GM10266 (cell line): Measurements from ENCODE around the gene ACTG1.

ENCODE experiments used
- DNase-seq: peaks from one replicate; pipeline ENCODE4 v3.0.0; 2012; ENCODE audit errors: extremely low spot score
- TF ChIP-seq, protein P1 (sequence below): IDR thresholded peaks from 2 replicates; pipeline ENCODE4 v1.5.1; 2012; ENCODE audit warnings: mild to moderate bottlenecking, low read depth; ENCODE audit not compliant: control insufficient read depth, insufficient read depth; ENCODE audit errors: missing control alignments

ACTG1 gene

DNA sequence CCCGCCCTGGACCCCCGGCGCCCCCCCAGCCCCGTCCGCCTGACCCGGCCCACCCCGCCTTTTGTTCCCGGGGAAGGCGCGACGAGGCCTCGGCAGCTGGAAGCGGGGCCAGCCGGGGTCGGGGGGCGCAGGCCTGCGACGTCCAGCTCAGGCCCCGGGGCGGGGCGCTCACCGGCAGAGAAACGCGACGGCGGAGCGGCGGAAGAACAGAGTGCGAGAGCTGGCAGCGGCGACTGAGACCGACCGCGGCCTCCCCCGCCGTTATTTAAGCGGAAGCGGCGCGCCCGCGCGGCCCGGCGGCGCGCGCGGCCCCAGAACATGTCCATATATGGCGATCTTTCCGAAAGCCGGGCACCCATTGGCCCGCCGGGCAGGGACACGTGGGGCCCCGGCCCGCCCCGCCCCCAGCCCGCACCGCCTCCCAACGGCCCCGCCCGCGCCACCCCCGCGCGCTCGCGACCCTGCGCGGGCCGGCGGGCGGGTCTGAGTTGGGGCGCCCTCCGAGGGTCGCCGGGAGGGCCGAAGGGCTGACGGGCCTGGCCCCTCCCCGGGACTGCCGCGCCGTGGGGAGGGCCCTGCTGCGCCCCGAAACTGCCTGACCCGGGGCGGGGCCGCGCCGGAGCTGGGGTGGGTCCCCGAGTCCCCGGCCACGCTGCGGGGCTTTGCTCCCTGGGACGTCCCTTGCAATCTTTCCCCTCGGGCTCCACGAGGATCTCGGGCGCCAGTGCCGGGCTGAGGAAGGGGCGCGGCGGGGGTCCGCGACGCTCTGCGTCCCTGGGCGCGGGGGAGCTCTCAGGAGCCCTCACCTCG, at the start of gene ACTG1:
Gene ACTG1, minus strand, starts transcription at position 238 of the 810 bp plus-strand sequence. CDS start 445 bp downstream, outside the sequence.
- peak; percentile 98 for DNase-seq
- TF ChIP-seq, protein P1, sequence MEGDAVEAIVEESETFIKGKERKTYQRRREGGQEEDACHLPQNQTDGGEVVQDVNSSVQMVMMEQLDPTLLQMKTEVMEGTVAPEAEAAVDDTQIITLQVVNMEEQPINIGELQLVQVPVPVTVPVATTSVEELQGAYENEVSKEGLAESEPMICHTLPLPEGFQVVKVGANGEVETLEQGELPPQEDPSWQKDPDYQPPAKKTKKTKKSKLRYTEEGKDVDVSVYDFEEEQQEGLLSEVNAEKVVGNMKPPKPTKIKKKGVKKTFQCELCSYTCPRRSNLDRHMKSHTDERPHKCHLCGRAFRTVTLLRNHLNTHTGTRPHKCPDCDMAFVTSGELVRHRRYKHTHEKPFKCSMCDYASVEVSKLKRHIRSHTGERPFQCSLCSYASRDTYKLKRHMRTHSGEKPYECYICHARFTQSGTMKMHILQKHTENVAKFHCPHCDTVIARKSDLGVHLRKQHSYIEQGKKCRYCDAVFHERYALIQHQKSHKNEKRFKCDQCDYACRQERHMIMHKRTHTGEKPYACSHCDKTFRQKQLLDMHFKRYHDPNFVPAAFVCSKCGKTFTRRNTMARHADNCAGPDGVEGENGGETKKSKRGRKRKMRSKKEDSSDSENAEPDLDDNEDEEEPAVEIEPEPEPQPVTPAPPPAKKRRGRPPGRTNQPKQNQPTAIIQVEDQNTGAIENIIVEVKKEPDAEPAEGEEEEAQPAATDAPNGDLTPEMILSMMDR: no peak

DNA sequence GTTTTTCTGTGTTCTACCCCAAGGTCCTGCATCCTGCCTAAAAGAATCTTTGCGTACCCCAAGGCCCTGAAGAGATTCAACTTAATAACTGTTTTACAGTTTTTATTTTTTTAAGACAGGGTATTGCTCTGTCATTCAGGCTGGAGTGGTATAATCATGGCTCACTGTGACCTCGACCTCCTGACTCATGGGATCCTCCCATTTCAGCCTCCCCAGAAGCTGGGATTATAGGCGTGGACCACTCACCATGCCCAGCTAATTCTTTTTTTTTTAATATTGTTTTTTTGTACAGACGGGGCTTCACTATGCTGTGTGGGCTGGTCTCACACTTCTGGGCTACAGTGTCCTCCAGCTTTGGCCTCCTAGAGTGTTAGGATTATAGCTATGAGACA, 48.9 kb upstream of the ACTG1 start:
- DNase-seq: no peak
- TF ChIP-seq, protein P1: no peak

- TF ChIP-seq, protein P1: no peak
- DNase-seq: no peak
These were observed 46.6 kb upstream of the ACTG1 start for GRCh38 chr17:81558941-81559806.

DNA sequence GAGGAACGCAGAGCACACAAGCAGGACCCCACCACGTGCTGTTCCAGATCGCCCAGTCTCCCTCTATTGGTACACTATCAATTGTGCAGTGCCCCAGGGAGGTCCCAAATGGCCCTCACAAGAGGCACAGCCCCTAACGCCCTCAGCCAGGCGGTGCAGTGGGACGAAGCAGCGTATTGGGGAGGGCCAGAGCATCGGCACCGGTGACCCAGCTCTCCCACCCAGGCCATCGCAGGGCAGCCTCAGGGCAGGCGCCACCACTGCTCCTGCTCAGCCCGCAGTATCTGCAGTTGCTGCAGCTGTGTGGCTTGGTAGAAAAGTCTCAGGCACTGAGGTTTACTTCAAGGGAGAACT, 45.5 kb upstream of the ACTG1 start:
- no peak for DNase-seq
- TF ChIP-seq, protein P1: no peak

DNA sequence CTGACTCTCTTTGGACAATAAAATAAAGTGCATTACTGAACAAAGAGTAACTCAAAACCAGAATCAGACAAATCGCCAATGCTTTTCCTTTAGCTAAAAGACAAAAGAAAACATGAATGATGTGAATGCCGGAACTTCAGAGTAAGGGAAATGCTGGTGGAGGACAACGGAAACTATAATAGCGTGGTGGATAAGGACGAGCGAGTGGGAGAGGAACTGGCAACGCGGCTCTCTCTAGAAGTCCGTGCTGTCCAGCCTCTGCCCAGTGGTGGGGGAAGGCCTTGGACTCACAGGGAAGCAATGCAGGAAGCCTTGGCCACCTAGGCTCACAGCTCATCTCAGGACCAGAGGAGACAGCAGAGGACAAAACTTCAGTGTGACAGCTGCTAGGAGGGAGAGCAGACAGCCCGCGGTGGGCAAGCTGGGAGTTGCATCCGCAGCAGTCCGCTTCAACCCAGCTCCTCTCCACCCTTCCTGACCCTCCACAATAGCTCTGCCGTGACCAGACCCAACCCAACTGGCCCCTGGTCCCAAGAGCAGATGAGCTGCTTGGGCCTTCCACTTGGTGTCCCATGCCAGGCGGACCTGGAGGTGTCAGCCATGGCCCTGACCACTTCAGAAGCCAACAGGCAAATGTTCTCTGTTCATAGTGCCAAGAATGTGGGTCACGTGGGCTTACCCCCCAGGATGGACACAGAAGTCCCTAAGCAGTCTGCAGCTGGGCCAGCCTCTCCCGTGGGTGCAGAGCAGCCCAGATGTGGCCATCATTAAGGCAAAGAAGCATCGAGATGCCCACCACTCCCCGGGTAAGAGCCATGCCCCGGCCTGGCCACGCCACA, 44.9 kb upstream of the ACTG1 start:
- no peak for DNase-seq
- TF ChIP-seq, protein P1: no peak

- DNase-seq: no peak
- TF ChIP-seq, protein P1: no peak
These were observed 44.3 kb upstream of the ACTG1 start for GRCh38 chr17:81556863-81557262.
